Fibroblast of pulmonary artery (primary cell): Measurements from ENCODE around the gene MED25.

Source experiments
- DNase-seq: peaks from one replicate; pipeline ENCODE4 v3.0.0-alpha.2; 2010; ENCODE audit warnings: low read depth
- H3K4me3 ChIP-seq: replicated peaks from 2 replicates; pipeline ENCODE4 v1.5.1; 2011; ENCODE audit warnings: low read depth, mild to moderate bottlenecking, control low read depth, low read length, moderate library complexity
- TF ChIP-seq, protein P1 (sequence below): IDR thresholded peaks from 2 replicates; pipeline ENCODE4 v1.5.1; 2011; ENCODE audit warnings: mild to moderate bottlenecking, control low read depth, low read length, inconsistent platforms; ENCODE audit errors: missing control alignments

Gene MED25

DNA sequence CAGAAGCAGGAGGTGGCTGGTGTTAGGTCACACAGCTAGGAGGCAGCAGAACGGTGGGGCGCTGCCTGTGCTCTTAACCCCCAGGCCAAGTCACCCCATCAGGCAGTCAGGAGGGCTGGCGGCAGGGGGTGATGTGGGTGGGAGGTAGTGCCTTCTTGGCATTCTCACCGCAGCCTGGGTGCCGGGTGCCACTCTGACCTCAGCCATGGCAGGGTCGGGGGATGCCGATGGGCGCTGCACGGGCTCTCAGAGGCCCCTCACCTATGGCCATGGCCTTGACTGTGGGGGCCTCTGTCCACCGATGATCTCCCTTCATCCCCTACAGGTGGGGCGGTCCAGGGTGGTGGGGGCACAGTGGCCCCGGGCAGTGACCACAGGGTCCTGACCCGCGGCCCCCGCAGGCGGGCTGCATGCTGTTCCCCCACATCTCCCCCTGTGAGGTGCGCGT, 38.5 kb downstream of the MED25 start:
- TF ChIP-seq, protein P1, sequence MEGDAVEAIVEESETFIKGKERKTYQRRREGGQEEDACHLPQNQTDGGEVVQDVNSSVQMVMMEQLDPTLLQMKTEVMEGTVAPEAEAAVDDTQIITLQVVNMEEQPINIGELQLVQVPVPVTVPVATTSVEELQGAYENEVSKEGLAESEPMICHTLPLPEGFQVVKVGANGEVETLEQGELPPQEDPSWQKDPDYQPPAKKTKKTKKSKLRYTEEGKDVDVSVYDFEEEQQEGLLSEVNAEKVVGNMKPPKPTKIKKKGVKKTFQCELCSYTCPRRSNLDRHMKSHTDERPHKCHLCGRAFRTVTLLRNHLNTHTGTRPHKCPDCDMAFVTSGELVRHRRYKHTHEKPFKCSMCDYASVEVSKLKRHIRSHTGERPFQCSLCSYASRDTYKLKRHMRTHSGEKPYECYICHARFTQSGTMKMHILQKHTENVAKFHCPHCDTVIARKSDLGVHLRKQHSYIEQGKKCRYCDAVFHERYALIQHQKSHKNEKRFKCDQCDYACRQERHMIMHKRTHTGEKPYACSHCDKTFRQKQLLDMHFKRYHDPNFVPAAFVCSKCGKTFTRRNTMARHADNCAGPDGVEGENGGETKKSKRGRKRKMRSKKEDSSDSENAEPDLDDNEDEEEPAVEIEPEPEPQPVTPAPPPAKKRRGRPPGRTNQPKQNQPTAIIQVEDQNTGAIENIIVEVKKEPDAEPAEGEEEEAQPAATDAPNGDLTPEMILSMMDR, result no peak
- H3K4me3 ChIP-seq, result no peak overlapping the region
- DNase-seq, result no peak

GRCh38 chr19:49857061-49857837, 39.2 kb downstream of the MED25 start:
- TF ChIP-seq, protein P1, result no peak
- no peak for DNase-seq
- H3K4me3 ChIP-seq, result no peak overlapping the region

DNA sequence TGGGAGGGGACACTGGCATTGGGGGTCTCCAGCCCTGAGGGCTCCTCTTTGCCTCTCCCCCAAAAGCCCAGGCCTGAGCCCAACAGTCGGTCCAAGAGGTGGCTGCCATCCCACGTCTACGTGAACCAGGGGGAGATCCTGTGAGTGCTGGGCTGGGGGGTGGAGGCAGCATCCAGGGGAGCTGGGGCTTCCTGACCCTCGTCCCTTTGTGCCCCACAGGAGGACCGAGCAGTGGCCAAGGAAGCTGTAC, 39.7 kb downstream of the MED25 start:
- TF ChIP-seq, protein P1, result no peak
- H3K4me3 ChIP-seq, result no peak overlapping the region
- DNase-seq, result no peak

DNA sequence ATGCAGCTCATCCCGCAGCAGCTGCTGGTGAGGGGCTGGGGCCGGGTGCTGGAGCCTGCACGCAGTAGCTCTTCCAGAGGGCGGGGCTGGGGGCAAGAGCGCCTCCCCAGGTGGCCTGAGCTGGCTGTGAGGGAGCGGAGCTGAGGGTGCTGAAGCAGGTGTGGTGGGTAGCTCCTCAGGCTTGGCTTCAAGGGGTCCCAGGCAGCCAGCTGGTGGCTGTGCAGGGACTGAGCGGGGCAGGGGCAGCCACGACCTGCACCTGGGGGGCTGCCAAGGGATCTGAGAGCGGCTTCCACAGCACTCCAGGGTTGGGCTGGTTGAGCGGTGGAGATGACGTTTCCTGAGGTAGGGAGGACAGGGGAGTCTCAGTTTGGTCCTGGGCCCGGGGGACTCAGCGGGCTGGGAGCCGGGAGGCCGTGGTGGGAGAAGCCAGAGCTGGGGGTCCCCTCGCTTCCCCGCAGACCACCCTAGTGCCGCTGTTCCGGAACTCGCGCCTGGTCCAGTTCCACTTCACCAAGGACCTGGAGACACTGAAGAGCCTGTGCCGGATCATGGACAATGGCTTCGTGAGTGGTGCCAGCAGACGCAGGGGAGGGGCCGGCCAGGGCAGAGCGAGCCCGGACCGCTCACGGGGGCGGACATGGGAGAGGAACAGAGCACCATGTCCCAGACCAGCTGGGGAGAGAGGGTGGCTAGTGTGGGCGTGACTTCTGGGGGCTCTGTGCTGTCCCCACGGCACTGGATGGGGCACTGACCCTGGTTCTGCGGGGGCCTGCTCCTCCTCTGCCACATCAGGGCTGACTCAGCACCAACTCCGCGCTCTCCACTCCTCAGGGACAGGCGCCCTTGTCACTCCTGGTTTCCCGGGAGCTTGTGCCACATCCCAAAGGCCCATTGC, 40.2 kb downstream of the MED25 start:
- no peak for DNase-seq
- TF ChIP-seq, protein P1, result no peak
- no peak overlapping the region for H3K4me3 ChIP-seq

DNA sequence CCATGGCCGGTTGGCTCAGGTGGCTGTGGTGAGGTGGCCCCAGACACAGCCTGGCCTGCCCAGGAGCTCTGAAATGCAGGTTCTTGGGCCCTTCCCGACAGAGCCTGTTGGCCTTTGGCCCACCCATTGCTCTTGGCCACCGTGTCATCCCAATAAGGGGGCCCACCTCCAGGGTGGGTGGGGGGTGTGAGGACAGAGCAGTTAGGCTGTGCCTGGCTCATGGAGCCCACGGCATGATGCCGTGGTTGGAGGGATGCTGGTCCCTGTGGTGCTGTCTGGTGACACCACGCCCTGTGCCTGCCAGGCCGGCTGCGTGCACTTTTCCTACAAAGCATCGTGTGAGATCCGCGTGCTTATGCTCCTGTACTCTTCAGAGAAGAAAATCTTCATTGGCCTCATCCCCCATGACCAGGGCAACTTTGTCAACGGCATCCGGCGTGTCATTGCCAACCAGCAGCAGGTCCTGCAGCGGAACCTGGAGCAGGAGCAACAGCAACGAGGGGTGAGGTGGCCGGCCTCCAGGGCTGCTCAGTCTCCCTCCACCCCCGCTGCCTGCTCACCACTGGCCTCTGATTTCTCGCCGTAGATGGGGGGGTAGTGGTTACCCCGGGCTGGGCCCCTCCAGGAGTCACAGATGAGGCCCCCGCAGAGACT, 41.7 kb downstream of the MED25 start:
- TF ChIP-seq, protein P1, result no peak
- DNase-seq, result no peak
- no peak overlapping the region for H3K4me3 ChIP-seq

DNA sequence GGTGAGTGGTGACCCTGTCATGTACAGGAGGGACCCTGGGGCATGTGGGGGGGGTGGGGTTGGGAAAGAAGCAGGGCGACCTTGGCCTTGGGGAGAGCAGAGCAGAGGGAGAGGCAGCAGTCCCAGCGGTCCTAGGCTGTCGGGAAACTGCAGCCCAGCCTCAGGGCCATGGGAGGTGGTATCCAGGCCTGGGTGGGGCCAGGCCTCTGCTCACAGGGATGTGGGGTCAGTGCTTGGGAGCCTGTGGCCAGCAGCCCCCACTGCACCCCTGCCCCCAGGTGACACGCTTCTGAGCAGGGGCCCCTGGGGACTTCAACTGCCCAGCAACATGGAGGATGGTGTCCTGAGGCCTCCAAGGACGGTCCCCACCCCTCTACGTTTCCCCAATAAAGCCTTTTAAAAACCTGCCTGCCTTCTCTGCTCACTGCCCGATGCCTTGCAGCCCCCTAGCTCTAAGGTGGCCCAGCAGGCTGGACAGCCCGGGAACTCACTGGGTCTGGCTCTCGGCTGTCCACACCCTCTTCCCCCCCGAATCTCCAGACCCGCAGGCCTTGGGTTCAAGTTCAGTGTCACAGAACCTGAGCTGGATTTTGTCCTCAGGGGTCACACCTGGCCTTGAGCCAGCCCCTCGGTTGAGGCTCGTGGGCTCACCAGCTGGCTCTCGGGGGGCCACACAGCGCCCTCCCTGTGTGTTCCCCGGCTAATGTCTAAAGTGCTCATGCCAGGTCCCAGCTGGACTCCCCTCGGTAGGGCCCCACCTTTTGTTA, 42.4 kb downstream of the MED25 start:
- TF ChIP-seq, protein P1, result no peak
- DNase-seq, result no peak
- H3K4me3 ChIP-seq, result no peak overlapping the region
